Anterior cingulate cortex (tissue), 58 donors: ENCODE measurements around the gene CHST1.

ENCODE experiments used
- DNase-seq, 58 donors: peaks; one replicate each; lab custom pipeline; 2025; lab: John Stamatoyannopoulos, UW

Gene CHST1

GRCh38 chr11:45665206-45665932 lies at the start of gene CHST1:
Gene CHST1, minus strand, starts transcription at chr11:45665622. Its CDS starts 14,699 bp downstream, at chr11:45650923.
- peak in 49 of 58 donors; percentile 16 to 81 (median 64) for DNase-seq

GRCh38 chr11:45713573-45713972 lies 48.2 kb upstream of the CHST1 start:
- DNase-seq, result no peak

- peak in 2 of 58 donors; percentile 3 to 14 for DNase-seq
Observed at GRCh38 chr11:45710561-45710960, 45.1 kb upstream of the CHST1 start.

- DNase-seq, result no peak
Observed at GRCh38 chr11:45708887-45709663, 43.7 kb upstream of the CHST1 start.

GRCh38 chr11:45704635-45705034 lies 39.2 kb upstream of the CHST1 start:
- no peak for DNase-seq

- DNase-seq, result no peak
Observed at GRCh38 chr11:45704133-45704532, 38.7 kb upstream of the CHST1 start.

- no peak for DNase-seq
Observed at GRCh38 chr11:45702511-45702910, 37.1 kb upstream of the CHST1 start.

- no peak for DNase-seq
Observed at GRCh38 chr11:45698777-45699497, 33.5 kb upstream of the CHST1 start.

- no peak for DNase-seq
Observed at GRCh38 chr11:45692808-45693453, 27.5 kb upstream of the CHST1 start.

- no peak for DNase-seq
Observed at GRCh38 chr11:45688472-45689033, 23.1 kb upstream of the CHST1 start.

GRCh38 chr11:45687836-45688235 lies 22.4 kb upstream of the CHST1 start:
- DNase-seq, result no peak

- no peak for DNase-seq
Observed at GRCh38 chr11:45685964-45686537, 20.6 kb upstream of the CHST1 start.

- DNase-seq, result no peak
Observed at GRCh38 chr11:45684440-45684839, 19.0 kb upstream of the CHST1 start.

GRCh38 chr11:45683271-45684058 lies 18.0 kb upstream of the CHST1 start:
- no peak for DNase-seq

GRCh38 chr11:45679806-45680205 lies 14.4 kb upstream of the CHST1 start:
- no peak for DNase-seq

GRCh38 chr11:45678976-45679375 lies 13.6 kb upstream of the CHST1 start:
- DNase-seq, result no peak

GRCh38 chr11:45677770-45678512 lies 12.5 kb upstream of the CHST1 start:
- peak in 6 of 58 donors; percentile 11 to 48 (median 25) for DNase-seq

GRCh38 chr11:45676522-45677095 lies 11.2 kb upstream of the CHST1 start:
- DNase-seq, result no peak
